ENCODE data around the gene ST7. TPM values are rescaled to one million over a fixed set of nuclear protein-coding genes. Genes with fewer than 3 reads are reported as not detected.

ST7 gene
- total RNA-seq, 1 experiment from 2014 or later, result 19.6 TPM

GRCh38 chr7:116988363-116988989 lies 35.2 kb downstream of the ST7 start:
- Histone ChIP-seq H3K9me3 (ENCODE audit: control insufficient read depth, insufficient read depth, low read depth, low read length) (no peaks in the 10 kb centered on the region), H3K36me3 (ENCODE audit: control insufficient read depth, insufficient read depth, low read length) (no peaks in the 10 kb centered on the region), H3K4me3 (ENCODE audit: low read depth in 2 of 2, low read length in 2 of 2) (no peak overlapping the region), H3K4me1 (ENCODE audit: control insufficient read depth, insufficient read depth, low read length) (no peaks in the 10 kb centered on the region; the same call in 1 of the 2 replicates), H3K27ac (ENCODE audit: low read length) (no peak overlapping the region), H3K27me3 (ENCODE audit: control insufficient read depth, insufficient read depth, low read length) (no peaks in the 10 kb centered on the region)
- intact Hi-C loops (cut with micrococcal nuclease; ENCODE audit: unreplicated experiment), result loop anchor here (5.0 kb wide), 2 partner anchors 56 to 399 kb away; no protein-coding TSS in a partner anchor
- CTCF ChIA-PET, result interaction anchor here (0.9 to 1.3 kb wide), 6 partner anchors 25 to 142 kb away, joined by 3 to 6 read pairs (median 4); no protein-coding TSS in a partner anchor
- TF ChIP-seq CTCF (IDR thresholded peaks at IDR 0.05) (peak; percentile 47; the same call in 1 of the 2 replicates), SIN3A (IDR thresholded peaks at IDR 0.05; ENCODE audit: borderline replicate concordance, insufficient read depth, low read depth, low read length) (no peak)
- no TSS peak for BruUV-seq (replicated peaks)
- in situ Hi-C loops (cut with HindIII; ENCODE audit: low pct_unique_long_range_greater_than_20kb, low sequenced_read_pairs), result no loop called here
- ATAC-seq (no peak), DNase-seq (ENCODE audit: low read depth, low spot score) (no peak)
- POLR2A ChIA-PET, result no interaction called here

- H3K4me3 ChIP-seq (ENCODE audit: low read depth in 2 of 2, low read length in 2 of 2), result no peak overlapping the region
- H3K4me1 ChIP-seq (ENCODE audit: control insufficient read depth, insufficient read depth, low read length), result no peaks in the 10 kb centered on the region; the same call in 1 of the 2 replicates
- TF ChIP-seq CTCF (IDR thresholded peaks at IDR 0.05) (no peak), POLR2AphosphoS5 (IDR thresholded peaks at IDR 0.05; ENCODE audit: low read depth, low read length) (no peak), REST (IDR thresholded peaks at IDR 0.05; ENCODE audit: insufficient read depth in 1 of 2, low read depth in 2 of 2, low read length in 1 of 2) (no peak), TCF7L2 (IDR thresholded peaks at IDR 0.05; ENCODE audit: low read depth, low read length) (no peak), SIN3A (IDR thresholded peaks at IDR 0.05; ENCODE audit: borderline replicate concordance, insufficient read depth, low read depth, low read length) (no peak)
- H3K27ac ChIP-seq (ENCODE audit: low read length), result no peak overlapping the region
- ChIA-PET CTCF (no interaction called here), POLR2A (interaction anchor here (0.7 kb wide), 1 partner anchor 34 kb away, joined by 4 read pairs; no protein-coding TSS in a partner anchor)
- in situ Hi-C loops (cut with HindIII; ENCODE audit: low pct_unique_long_range_greater_than_20kb, low sequenced_read_pairs), result no loop called here
- no peak for DNase-seq (ENCODE audit: low read depth, low spot score)
- intact Hi-C loops (cut with micrococcal nuclease; ENCODE audit: unreplicated experiment), result no loop called here
- no peaks in the 10 kb centered on the region; the same call in 1 of the 2 replicates for H3K36me3 ChIP-seq (ENCODE audit: control insufficient read depth, insufficient read depth, low read length)
- no peaks in the 10 kb centered on the region for H3K27me3 ChIP-seq (ENCODE audit: control insufficient read depth, insufficient read depth, low read length)
- no peaks in the 10 kb centered on the region for H3K9me3 ChIP-seq (ENCODE audit: control insufficient read depth, insufficient read depth, low read depth, low read length)
- no peak for ATAC-seq
- no TSS peak for BruUV-seq (replicated peaks)
Measured at GRCh38 chr7:116990056-116990455, 36.8 kb downstream of the ST7 start.

All from Panc1 (cell line).